GM19238 (cell line): Measurements from ENCODE around the gene OXTR.
A peak's percentile ranks its signal among the peaks of the same experiment; 100 is the strongest.

Experiments
- DNase-seq: peaks from one replicate; pipeline ENCODE4 v3.0.0; 2011; ENCODE audit warnings: low spot score; ENCODE audit not compliant: insufficient read length

OXTR gene

DNA sequence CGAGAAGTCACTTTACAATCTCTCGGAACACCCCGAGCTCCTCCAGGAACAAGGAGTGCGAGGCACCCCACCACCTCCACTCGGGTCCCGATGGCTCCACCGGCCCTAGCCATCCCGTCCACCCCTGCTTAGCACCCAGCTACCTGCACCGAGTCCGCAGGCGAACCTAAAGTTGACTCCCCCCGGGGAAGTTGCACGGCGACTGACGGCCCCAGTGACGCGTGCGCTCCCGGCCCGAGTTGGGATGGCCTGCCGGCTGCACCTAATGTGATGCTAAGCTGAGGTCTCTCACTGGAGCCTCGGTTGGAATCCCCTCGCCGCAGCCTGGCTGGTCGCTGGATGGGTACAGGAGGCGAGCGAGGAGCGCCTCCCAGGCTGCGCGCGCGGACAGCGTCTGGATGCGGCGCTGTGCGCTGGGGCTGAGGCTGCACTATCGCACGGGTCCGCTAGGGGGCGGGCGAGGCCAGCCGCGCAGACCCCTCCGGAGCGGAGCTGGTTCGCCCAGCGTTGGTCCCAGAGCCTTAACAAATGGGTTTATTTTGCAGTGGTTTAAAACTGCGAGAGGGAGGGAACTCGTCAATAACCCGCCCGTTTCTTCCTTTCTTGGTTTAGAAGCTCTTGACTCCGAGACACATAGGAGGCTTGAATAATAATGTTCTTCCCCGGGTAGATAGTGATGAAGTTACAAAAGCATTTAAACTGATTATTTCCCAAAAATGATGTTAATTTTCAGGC, at the start of gene OXTR:
Gene OXTR, minus strand, starts transcription at position 526 of the 735 bp plus-strand sequence. CDS start 1,426 bp downstream, outside the sequence.
- peak; percentile 82 for DNase-seq

- no peak for DNase-seq
These were observed 48.1 kb upstream of the OXTR start for GRCh38 chr3:8817486-8817885.

DNA sequence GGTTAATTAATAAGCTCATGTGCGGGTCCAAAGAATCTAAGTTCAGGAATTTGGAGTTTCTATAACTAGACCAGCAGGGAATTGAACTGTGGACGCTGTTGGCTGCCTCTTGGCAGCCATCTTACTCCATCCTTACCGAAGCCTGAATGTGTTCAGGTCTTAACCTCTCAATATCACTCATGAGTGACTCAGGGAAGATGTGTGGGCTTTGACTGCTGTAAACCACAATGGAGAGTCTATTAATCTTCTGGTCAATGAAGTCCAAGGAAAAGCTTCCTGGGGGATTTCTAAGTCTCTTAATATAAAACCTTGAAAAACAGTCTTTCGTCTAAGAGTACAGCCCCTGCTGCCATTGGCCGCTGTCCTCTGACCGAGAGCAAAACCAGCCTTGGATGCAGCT, 46.7 kb upstream of the OXTR start:
- no peak for DNase-seq

- DNase-seq, result no peak
These were observed 44.0 kb upstream of the OXTR start for GRCh38 chr3:8813411-8813810.

DNA sequence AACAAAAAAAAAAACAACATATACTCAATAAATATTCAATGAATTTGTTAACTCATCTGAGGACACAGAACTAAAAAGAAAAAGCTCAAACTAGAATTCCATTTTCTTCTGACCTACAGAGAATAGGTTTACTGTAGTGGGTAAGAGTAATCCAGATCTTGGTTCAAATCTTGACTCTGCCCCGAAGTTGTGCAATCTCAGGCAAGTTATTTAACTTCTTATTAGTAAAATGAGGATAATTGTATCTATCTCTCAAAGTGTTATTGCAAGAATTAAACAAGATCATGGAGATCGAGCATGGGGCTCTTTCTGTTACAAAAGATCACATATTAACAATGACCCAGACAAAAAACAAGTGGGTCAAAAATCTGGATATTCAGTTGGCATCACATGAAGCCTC, 41.1 kb upstream of the OXTR start:
- DNase-seq, result no peak

- DNase-seq, result no peak
These were observed 36.4 kb upstream of the OXTR start for GRCh38 chr3:8805774-8806173.

- no peak for DNase-seq
These were observed 32.8 kb upstream of the OXTR start for GRCh38 chr3:8802256-8802655.

DNA sequence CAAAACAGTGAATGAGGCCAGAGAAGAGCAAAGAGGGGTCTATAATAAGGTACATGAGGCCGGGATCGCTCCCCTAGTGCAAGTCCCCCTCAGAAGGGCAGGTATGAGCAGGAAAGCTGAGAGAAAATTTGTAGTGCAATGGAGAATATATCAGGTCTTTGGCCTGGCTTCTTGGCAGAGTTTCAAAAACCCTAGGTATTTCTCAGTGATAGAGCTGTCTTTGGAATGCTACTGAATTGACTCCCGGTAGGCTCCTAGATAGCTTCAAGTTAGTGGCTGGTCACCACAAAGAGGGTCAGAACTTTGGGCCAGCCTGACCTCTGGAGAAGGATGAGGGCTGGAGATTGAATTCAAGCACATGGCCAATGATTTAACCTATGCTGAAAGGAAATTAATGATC, 30.6 kb upstream of the OXTR start:
- DNase-seq, result no peak

- DNase-seq, result no peak
These were observed 24.8 kb upstream of the OXTR start for GRCh38 chr3:8794247-8794646.

DNA sequence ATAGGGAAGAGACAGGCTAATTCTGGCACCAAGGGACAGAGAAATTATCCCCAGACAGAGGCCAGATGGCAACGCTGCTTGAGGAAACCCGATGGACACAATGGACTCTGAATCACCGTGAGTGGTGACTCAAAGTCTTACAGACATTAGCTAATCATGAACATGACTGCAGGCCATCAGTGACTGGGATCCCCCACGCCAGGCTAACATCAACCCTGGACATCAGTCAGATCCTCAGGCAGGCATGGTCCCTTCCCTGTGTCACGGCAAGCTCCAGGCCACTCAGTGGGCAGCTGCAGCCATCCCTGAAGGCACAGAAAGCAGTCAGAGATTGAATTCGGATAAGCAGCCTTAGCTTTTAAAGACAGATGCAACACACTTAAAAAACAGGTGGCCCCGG, 23.8 kb upstream of the OXTR start:
- DNase-seq, result no peak

DNA sequence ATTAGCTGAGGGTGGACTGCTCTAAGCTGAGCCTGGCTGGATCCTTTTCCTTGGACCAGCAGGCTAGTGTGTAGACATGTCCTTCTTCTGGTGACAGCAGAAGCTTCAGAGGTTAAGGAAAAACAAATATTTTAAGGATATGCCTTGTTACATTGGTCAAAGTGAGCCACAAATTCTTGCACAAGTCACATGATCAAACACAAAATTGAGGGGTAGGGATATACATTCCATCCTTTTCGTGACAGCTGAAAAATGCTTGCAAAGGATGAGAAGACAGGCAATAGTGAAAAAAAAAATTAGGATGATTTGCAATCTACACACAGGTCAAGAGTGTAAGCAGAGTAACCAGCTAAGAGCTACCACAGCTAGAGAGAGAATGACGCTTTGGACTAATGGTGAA, 21.1 kb upstream of the OXTR start:
- DNase-seq, result no peak

GRCh38 chr3:8784676-8785435, 15.4 kb upstream of the OXTR start:
- DNase-seq, result no peak

GRCh38 chr3:8780279-8780678, 10.9 kb upstream of the OXTR start:
- DNase-seq, result no peak

DNA sequence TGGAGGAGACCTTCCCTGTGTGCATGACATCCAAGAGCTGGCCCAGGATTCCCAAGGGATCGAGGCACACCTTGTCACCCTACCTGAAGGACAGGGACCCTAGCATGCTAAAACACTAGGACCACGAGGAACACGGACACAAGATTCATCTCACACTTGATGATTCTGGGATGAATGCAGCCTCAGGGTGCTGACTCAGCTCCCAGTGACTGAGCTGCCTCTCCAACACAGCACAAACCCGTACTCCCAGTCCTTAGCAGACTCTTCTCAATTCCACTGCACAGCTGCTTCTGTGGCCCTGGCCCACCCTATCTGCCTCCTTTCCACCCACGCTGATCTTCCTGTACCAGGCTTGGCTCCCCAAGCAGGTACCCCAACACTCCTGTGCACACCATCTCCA, 9.1 kb upstream of the OXTR start:
- no peak for DNase-seq

- DNase-seq, result no peak
These were observed 8.5 kb upstream of the OXTR start for GRCh38 chr3:8777978-8778267.

GRCh38 chr3:8777201-8777977, 8.0 kb upstream of the OXTR start:
- DNase-seq, result no peak

- DNase-seq, result no peak
These were observed 7.0 kb upstream of the OXTR start for GRCh38 chr3:8776406-8776805.

- no peak for DNase-seq
These were observed 6.2 kb upstream of the OXTR start for GRCh38 chr3:8775602-8776001.

- DNase-seq, result no peak
These were observed 5.8 kb upstream of the OXTR start for GRCh38 chr3:8775181-8775580.

DNA sequence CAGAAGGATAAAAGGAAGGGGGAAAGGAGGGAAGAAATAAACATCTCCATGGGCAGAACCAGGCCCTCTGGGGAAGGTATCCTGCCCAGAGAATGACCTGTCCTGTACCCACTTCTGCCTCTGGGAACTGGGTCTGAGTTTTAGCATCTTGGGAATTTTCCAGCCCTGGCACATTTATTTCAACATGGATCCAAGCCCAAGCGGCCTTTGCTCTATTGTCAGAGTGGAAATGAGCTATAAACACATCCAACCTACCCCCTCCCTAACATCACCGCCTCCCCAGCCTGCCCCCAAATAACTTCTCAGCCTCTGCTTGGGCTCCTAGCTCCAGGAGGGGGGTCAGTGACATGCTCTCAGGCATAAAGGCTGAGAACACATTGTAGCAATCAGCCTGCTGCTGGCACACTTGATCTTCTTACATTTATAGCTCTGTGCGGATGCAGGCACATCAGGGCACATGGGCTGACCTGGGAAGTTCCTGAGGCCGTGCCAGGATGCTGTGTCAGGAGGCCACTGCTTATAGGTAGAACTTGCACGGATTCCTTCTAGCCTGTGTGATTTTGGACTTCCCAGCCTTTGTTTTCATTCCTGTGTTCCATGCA, 4.6 kb upstream of the OXTR start:
- no peak for DNase-seq

GRCh38 chr3:8768364-8769087, 887 bp downstream of the OXTR start:
- DNase-seq, result peak; percentile 54
